ENCODE results near the gene HAO2.
"Not testable (repeated sequence)": the region's sequence is repeated elsewhere in the genome, so short reads cannot be mapped to it uniquely, and the experiment has no call there.

The HAO2 gene

GRCh38 chr1:119375366-119375765, 6.8 kb downstream of the HAO2 start:
- no peak overlapping the region for H3K4me3 ChIP-seq (ENCODE audit: low read depth, low read length)
- TF ChIP-seq, protein P1, sequence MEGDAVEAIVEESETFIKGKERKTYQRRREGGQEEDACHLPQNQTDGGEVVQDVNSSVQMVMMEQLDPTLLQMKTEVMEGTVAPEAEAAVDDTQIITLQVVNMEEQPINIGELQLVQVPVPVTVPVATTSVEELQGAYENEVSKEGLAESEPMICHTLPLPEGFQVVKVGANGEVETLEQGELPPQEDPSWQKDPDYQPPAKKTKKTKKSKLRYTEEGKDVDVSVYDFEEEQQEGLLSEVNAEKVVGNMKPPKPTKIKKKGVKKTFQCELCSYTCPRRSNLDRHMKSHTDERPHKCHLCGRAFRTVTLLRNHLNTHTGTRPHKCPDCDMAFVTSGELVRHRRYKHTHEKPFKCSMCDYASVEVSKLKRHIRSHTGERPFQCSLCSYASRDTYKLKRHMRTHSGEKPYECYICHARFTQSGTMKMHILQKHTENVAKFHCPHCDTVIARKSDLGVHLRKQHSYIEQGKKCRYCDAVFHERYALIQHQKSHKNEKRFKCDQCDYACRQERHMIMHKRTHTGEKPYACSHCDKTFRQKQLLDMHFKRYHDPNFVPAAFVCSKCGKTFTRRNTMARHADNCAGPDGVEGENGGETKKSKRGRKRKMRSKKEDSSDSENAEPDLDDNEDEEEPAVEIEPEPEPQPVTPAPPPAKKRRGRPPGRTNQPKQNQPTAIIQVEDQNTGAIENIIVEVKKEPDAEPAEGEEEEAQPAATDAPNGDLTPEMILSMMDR (IDR thresholded peaks at IDR 0.05; ENCODE audit: insufficient read depth, low read depth, low read length, missing control alignments) = no peak
- no peak for DNase-seq (ENCODE audit: low read depth)

DNA sequence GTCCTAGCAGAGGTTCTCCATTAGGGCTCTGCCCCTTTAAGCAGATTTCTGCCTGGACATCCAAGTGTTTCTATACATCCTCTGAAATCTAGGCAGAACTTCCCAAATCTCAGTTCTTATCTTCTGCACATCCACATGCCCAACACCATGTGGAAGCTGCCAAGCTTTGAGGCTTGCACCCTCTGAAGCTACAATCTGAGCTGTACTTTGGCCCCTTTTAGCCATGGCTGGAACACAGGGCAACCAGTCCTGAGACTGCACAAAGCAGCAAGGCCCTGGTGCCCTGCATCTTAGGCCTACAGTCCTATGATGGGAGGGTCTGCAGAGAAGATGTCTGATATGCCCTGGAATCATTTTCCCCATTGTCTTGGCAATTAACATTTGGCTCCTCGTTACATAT, 8.0 kb downstream of the HAO2 start:
- TF ChIP-seq, protein P1 (IDR thresholded peaks at IDR 0.05; ENCODE audit: insufficient read depth, low read depth, low read length, missing control alignments) = no peak
- no peak for DNase-seq (ENCODE audit: low read depth)
- H3K4me3 ChIP-seq (ENCODE audit: low read depth, low read length) = no peak overlapping the region

- H3K4me3 ChIP-seq (ENCODE audit: low read depth, low read length); DNase-seq (ENCODE audit: low read depth): not testable (repeated sequence)
Measured at GRCh38 chr1:119377594-119377993, 9.0 kb downstream of the HAO2 start.

GRCh38 chr1:119379117-119379516, 10.5 kb downstream of the HAO2 start:
- TF ChIP-seq, protein P1 (IDR thresholded peaks at IDR 0.05; ENCODE audit: insufficient read depth, low read depth, low read length, missing control alignments) = no peak
- no peak for DNase-seq (ENCODE audit: low read depth)
- H3K4me3 ChIP-seq (ENCODE audit: low read depth, low read length) = no peak overlapping the region

GRCh38 chr1:119380304-119380703, 11.7 kb downstream of the HAO2 start:
- no peak for DNase-seq (ENCODE audit: low read depth)
- TF ChIP-seq, protein P1 (IDR thresholded peaks at IDR 0.05; ENCODE audit: insufficient read depth, low read depth, low read length, missing control alignments) = no peak
- H3K4me3 ChIP-seq (ENCODE audit: low read depth, low read length) = no peak overlapping the region

- no peak for DNase-seq (ENCODE audit: low read depth)
- no peak overlapping the region for H3K4me3 ChIP-seq (ENCODE audit: low read depth, low read length)
- TF ChIP-seq, protein P1 (IDR thresholded peaks at IDR 0.05; ENCODE audit: insufficient read depth, low read depth, low read length, missing control alignments) = no peak
Measured at GRCh38 chr1:119380983-119381662, 12.5 kb downstream of the HAO2 start.

DNA sequence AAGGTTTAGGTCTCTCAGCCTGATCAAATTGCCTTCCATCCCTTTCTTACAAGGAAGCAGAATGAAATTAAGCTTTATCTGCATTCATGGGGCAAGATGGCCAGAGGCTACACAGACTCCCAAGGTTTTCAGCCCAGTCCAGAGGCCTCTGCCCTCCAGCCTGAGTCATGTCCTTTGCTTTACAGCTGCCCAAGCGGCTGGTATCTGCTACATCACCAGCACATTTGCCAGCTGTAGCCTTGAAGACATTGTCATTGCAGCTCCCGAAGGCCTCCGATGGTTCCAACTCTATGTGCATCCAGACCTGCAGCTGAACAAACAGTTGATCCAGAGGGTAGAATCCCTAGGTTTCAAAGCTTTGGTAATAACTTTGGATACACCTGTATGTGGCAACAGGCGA, 16.0 kb downstream of the HAO2 start:
- H3K4me3 ChIP-seq (ENCODE audit: low read depth, low read length) = no peak overlapping the region
- no peak for DNase-seq (ENCODE audit: low read depth)
- TF ChIP-seq, protein P1 (IDR thresholded peaks at IDR 0.05; ENCODE audit: insufficient read depth, low read depth, low read length, missing control alignments) = no peak
